Neuronal stem cell (in vitro differentiated cells): ENCODE measurements around the gene SHROOM2.

Experiments used
- DNase-seq: peaks from one replicate; pipeline ENCODE4 v3.0.0-alpha.2; 2013; ENCODE audit warnings: low spot score
- H2AFZ ChIP-seq: one replicate; pipeline ENCODE4 v1.6.1; 2013; ENCODE audit warnings: mild to moderate bottlenecking, low read length, inconsistent platforms
- H2AK5ac ChIP-seq: 2 replicates; pipeline ENCODE4 v1.6.1; 2013; ENCODE audit warnings: low read depth, mild to moderate bottlenecking, inconsistent platforms, low read length, moderate library complexity, mixed read lengths
- H2BK120ac ChIP-seq: 2 replicates; pipeline ENCODE4 v1.6.1; 2013; ENCODE audit warnings: low read depth, mild to moderate bottlenecking, inconsistent platforms, low read length, moderate library complexity, mixed read lengths
- H2BK12ac ChIP-seq: one replicate; pipeline ENCODE4 v1.6.1; 2013; ENCODE audit warnings: low read length, inconsistent platforms
- H2BK15ac ChIP-seq: 2 replicates; pipeline ENCODE4 v1.6.1; 2013; ENCODE audit warnings: mild to moderate bottlenecking, low read length, inconsistent platforms, mixed read lengths
- H2BK5ac ChIP-seq: one replicate; pipeline ENCODE4 v1.6.1; 2013; ENCODE audit warnings: inconsistent platforms, mild to moderate bottlenecking, low read length, moderate library complexity
- H3K14ac ChIP-seq: one replicate; pipeline ENCODE4 v1.6.1; 2013; ENCODE audit warnings: low read length, inconsistent platforms
- H3K18ac ChIP-seq: 2 replicates; pipeline ENCODE4 v1.6.1; 2013; ENCODE audit warnings: low read length, inconsistent platforms
- H3K23ac ChIP-seq: 2 replicates; pipeline ENCODE4 v1.6.1; 2013; ENCODE audit warnings: low read depth, mild to moderate bottlenecking, mixed read lengths, low read length, inconsistent platforms; ENCODE audit not compliant: poor library complexity
- H3K27ac ChIP-seq: replicated peaks from 3 replicates; pipeline ENCODE4 v1.5.1; 2013; ENCODE audit warnings: low read length, inconsistent platforms
- H3K27me3 ChIP-seq, 3 experiments: 2 replicates each; pipeline ENCODE4 v1.6.1; 2013; ENCODE audit warnings: low read length in 3 of 3, mild to moderate bottlenecking in 2 of 3, inconsistent platforms in 1 of 3, low read depth in 1 of 3, mixed read lengths in 1 of 3, moderate library complexity in 1 of 3; ENCODE audit not compliant: control insufficient read depth in 3 of 3, insufficient read depth in 3 of 3
- H3K36me3 ChIP-seq, 2 donors: replicated peaks in 1 of 2; 2 replicates each; pipeline ENCODE4 v1.6.1; 2013; ENCODE audit warnings: low read length in 2 of 2; ENCODE audit not compliant: control insufficient read depth in 2 of 2, insufficient read depth in 2 of 2
- H3K4ac ChIP-seq: 2 replicates; pipeline ENCODE4 v1.6.1; 2013; ENCODE audit warnings: inconsistent platforms, mild to moderate bottlenecking, low read length, moderate library complexity
- H3K4me1 ChIP-seq, 2 donors: 1 replicate in 1 of 2; 2 replicates in 1 of 2; pipeline ENCODE4 v1.6.1; 2013; ENCODE audit warnings: low read length in 2 of 2, low read depth in 1 of 2; ENCODE audit not compliant: control insufficient read depth in 2 of 2, insufficient read depth in 1 of 2
- H3K4me2 ChIP-seq: one replicate; pipeline ENCODE4 v1.6.1; 2013; ENCODE audit warnings: mild to moderate bottlenecking, low read length, inconsistent platforms; ENCODE audit not compliant: insufficient read depth, poor library complexity, severe bottlenecking
- H3K4me3 ChIP-seq, 2 donors: 2 replicates each; pipeline ENCODE4 v1.5.1; 2013; ENCODE audit warnings: low read length in 2 of 2, mild to moderate bottlenecking in 2 of 2, inconsistent platforms in 1 of 2, moderate library complexity in 1 of 2
- H3K79me1 ChIP-seq: one replicate; pipeline ENCODE4 v1.6.1; 2013; ENCODE audit warnings: low read depth, mild to moderate bottlenecking, inconsistent platforms, low read length, moderate library complexity
- H3K9ac ChIP-seq: one replicate; pipeline ENCODE4 v1.6.1; 2013; ENCODE audit warnings: mild to moderate bottlenecking, low read depth, low read length, inconsistent platforms; ENCODE audit not compliant: poor library complexity
- H3K9me3 ChIP-seq, 2 donors: replicated peaks in 1 of 2; 2 replicates each; pipeline versions ENCODE3 to v1.6.1; 2013; ENCODE audit warnings: low read length in 2 of 2, mild to moderate bottlenecking in 2 of 2, inconsistent platforms in 1 of 2, low read depth in 1 of 2, mixed read lengths in 1 of 2, moderate library complexity in 1 of 2; ENCODE audit not compliant: control insufficient read depth in 2 of 2, insufficient read depth in 1 of 2
- H4K8ac ChIP-seq: one replicate; pipeline ENCODE4 v1.6.1; 2013; ENCODE audit warnings: low read depth, mild to moderate bottlenecking, inconsistent platforms, low read length, moderate library complexity
- H4K91ac ChIP-seq: one replicate; pipeline ENCODE4 v1.6.1; 2013; ENCODE audit warnings: low read length, low read depth, mild to moderate bottlenecking, inconsistent platforms; ENCODE audit not compliant: poor library complexity
- WGBS, 2 donors: extraction: QIAGEN DNeasy Blood & Tissue Kit; methylation state at CpG; one replicate each; pipeline ENCODE4 v1.1.7; 2013; ENCODE audit warnings: missing lambda C conversion rate in 2 of 2, mixed read lengths in 1 of 2; ENCODE audit not compliant: insufficient read length in 2 of 2, insufficient replicate concordance in 1 of 2; ENCODE audit errors: extremely low coverage in 2 of 2; 5-methylcytosine and 5-hydroxymethylcytosine counted together

Gene SHROOM2

GRCh38 chrX:9824554-9824953, 38.3 kb downstream of the SHROOM2 start:
- Histone ChIP-seq H3K4me1 (peaks cover 0 to 6% of the 10 kb centered on the region in 2 donors), H3K4ac (no peak overlapping the region), H3K18ac (no peak overlapping the region), H2AK5ac (no peak overlapping the region), H3K4me3 (no peak overlapping the region), H3K23ac (no peak overlapping the region), H4K8ac (no peak overlapping the region), H2BK5ac (no peak overlapping the region), H3K36me3 (no peaks in the 10 kb centered on the region), H4K91ac (no peak overlapping the region), H3K9me3 (no peaks in the 10 kb centered on the region), H3K79me1 (peaks cover 4% of the 10 kb centered on the region), H3K9ac (no peak overlapping the region), H3K14ac (no peak overlapping the region), H2AFZ (no peak overlapping the region), H2BK15ac (no peak overlapping the region), H3K4me2 (no peak overlapping the region), H3K27ac (no peak overlapping the region), H2BK120ac (no peak overlapping the region), H2BK12ac (no peak overlapping the region), H3K27me3 (no peaks in the 10 kb centered on the region)
- no CpG with 5 or more reads among the region's 12 CpGs for WGBS, 2 donors
- no peak for DNase-seq

DNA sequence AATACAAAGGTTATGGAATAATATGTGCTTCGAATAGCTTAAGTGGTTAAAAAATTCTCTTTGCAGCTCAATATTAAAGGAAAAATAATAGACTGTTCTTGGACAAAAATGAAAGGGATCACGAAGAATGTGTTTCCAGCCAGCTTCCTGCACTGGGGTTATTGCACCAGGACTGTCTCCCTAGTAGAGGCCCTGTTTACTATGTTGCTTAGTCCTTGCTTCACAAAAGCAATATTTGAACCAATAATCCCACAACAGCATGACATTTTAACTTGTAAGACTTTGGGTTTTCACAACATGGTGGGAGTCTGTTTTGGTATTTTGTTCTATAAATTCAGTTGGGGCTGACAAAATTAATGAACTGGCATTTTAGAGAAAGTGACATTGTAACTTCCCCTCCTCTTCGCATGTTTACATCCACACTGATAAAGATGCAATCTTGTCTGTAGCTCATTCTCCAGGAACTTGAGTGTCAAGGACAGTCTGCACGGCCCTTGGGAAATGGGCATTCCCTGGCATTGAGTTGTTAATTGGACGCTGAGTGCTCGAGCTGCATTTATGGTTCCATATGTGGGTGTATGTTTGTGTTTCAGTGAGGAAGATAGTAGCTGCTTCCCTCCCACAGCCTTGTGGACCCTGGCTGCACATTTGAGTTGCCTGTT, 39.0 kb downstream of the SHROOM2 start:
- Histone ChIP-seq H4K8ac (no peak overlapping the region), H3K27me3 (no peaks in the 10 kb centered on the region), H3K4me3 (no peak overlapping the region), H4K91ac (no peak overlapping the region), H3K4me1 (peaks cover 0 to 6% of the 10 kb centered on the region in 2 donors), H3K36me3 (no peaks in the 10 kb centered on the region), H3K9me3 (no peaks in the 10 kb centered on the region), H2BK12ac (no peak overlapping the region), H2BK120ac (no peak overlapping the region), H3K18ac (no peak overlapping the region), H2BK5ac (no peak overlapping the region), H2AK5ac (no peak overlapping the region), H2BK15ac (no peak overlapping the region), H3K4ac (no peak overlapping the region), H3K23ac (no peak overlapping the region), H3K4me2 (no peak overlapping the region), H2AFZ (no peak overlapping the region), H3K79me1 (peaks cover 4% of the 10 kb centered on the region), H3K27ac (no peak overlapping the region), H3K14ac (no peak overlapping the region), H3K9ac (no peak overlapping the region)
- no peak for DNase-seq
- no CpG with 5 or more reads among the region's 6 CpGs for WGBS, 2 donors

- Histone ChIP-seq H3K36me3 (no peaks in the 10 kb centered on the region), H3K4me3 (no peak overlapping the region), H3K79me1 (peaks cover 4% of the 10 kb centered on the region), H3K18ac (no peak overlapping the region), H2BK15ac (no peak overlapping the region), H3K9ac (no peak overlapping the region), H2AK5ac (no peak overlapping the region), H2BK12ac (no peak overlapping the region), H2BK5ac (no peak overlapping the region), H3K23ac (no peak overlapping the region), H3K4me1 (peaks cover 0 to 6% of the 10 kb centered on the region in 2 donors), H3K4me2 (no peak overlapping the region), H3K27me3 (no peaks in the 10 kb centered on the region), H2BK120ac (no peak overlapping the region), H4K8ac (no peak overlapping the region), H2AFZ (no peak overlapping the region), H3K4ac (no peak overlapping the region), H3K9me3 (no peaks in the 10 kb centered on the region), H3K27ac (no peak overlapping the region), H3K14ac (no peak overlapping the region), H4K91ac (no peak overlapping the region)
- DNase-seq = no peak
- WGBS, 2 donors = no CpG with 5 or more reads among the region's 8 CpGs
Observed at GRCh38 chrX:9825966-9826365, 39.7 kb downstream of the SHROOM2 start.

- Histone ChIP-seq H3K4ac (no peak overlapping the region), H3K23ac (no peak overlapping the region), H2BK5ac (no peak overlapping the region), H3K4me3 (no peak overlapping the region), H3K9me3 (no peaks in the 10 kb centered on the region), H2BK120ac (no peak overlapping the region), H4K8ac (no peak overlapping the region), H4K91ac (no peak overlapping the region), H3K4me1 (peaks cover 5 to 13% of the 10 kb centered on the region in 2 donors), H3K14ac (no peak overlapping the region), H3K18ac (no peak overlapping the region), H2BK12ac (no peak overlapping the region), H3K79me1 (peaks cover 4% of the 10 kb centered on the region), H2AK5ac (no peak overlapping the region), H3K27me3 (no peaks in the 10 kb centered on the region), H3K9ac (no peak overlapping the region), H2BK15ac (no peak overlapping the region), H2AFZ (no peak overlapping the region), H3K36me3 (no peaks in the 10 kb centered on the region), H3K27ac (no peak overlapping the region), H3K4me2 (no peak overlapping the region)
- no peak for DNase-seq
- no CpG with 5 or more reads among the region's 14 CpGs for WGBS, 2 donors
Observed at GRCh38 chrX:9829308-9830267, 43.4 kb downstream of the SHROOM2 start.
